Mesendoderm (in vitro differentiated cells): Measurements from ENCODE around the gene ZNF746.
A peak's percentile ranks its signal among the peaks of the same experiment; 100 is the strongest.

Experiments used
- DNase-seq: peaks from one replicate; pipeline ENCODE4 v3.0.0; 2013
- H2AK5ac ChIP-seq: 2 replicates; pipeline ENCODE4 v1.6.1; 2013; ENCODE audit warnings: low read length, inconsistent platforms
- H2BK120ac ChIP-seq: 2 replicates; pipeline ENCODE4 v1.6.1; 2013; ENCODE audit warnings: low read depth, mild to moderate bottlenecking, low read length, moderate library complexity, mixed read lengths
- H2BK15ac ChIP-seq: replicated peaks from 2 replicates; pipeline ENCODE4 v1.6.1; 2013; ENCODE audit warnings: low read depth, mild to moderate bottlenecking, moderate library complexity
- H2BK5ac ChIP-seq: 2 replicates; pipeline ENCODE4 v1.6.1; 2013; ENCODE audit warnings: low read length, inconsistent platforms
- H3K18ac ChIP-seq: 2 replicates; pipeline ENCODE4 v1.6.1; 2013; ENCODE audit warnings: mild to moderate bottlenecking, low read length, mixed read lengths
- H3K23ac ChIP-seq: one replicate; pipeline ENCODE4 v1.6.1; 2013; ENCODE audit warnings: low read length
- H3K27ac ChIP-seq: 2 replicates; pipeline ENCODE4 v1.5.1; 2013; ENCODE audit warnings: low read depth, mild to moderate bottlenecking, inconsistent platforms, low read length, moderate library complexity
- H3K27me3 ChIP-seq: 2 replicates; pipeline ENCODE4 v1.6.1; 2013; ENCODE audit warnings: low read length, control low read depth, mild to moderate bottlenecking, inconsistent platforms; ENCODE audit not compliant: insufficient read depth, poor library complexity
- H3K36me3 ChIP-seq: 2 replicates; pipeline ENCODE4 v1.6.1; 2013; ENCODE audit warnings: low read length, inconsistent platforms; ENCODE audit not compliant: control insufficient read depth, insufficient read depth
- H3K4ac ChIP-seq: one replicate; pipeline ENCODE4 v1.6.1; 2013; ENCODE audit warnings: low read depth, mild to moderate bottlenecking, low read length, moderate library complexity
- H3K4me1 ChIP-seq: 2 replicates; pipeline ENCODE4 v1.6.1; 2013; ENCODE audit warnings: low read depth, low read length, inconsistent platforms; ENCODE audit not compliant: control insufficient read depth
- H3K4me2 ChIP-seq: 2 replicates; pipeline ENCODE4 v1.6.1; 2013; ENCODE audit warnings: low read length
- H3K4me3 ChIP-seq: 2 replicates; pipeline ENCODE4 v1.5.1; 2013; ENCODE audit warnings: mild to moderate bottlenecking, low read length
- H3K56ac ChIP-seq: one replicate; pipeline ENCODE4 v1.6.1; 2013; ENCODE audit warnings: low read length
- H3K79me1 ChIP-seq: 2 replicates; pipeline ENCODE4 v1.6.1; 2013; ENCODE audit warnings: low read length, inconsistent platforms
- H3K79me2 ChIP-seq: 2 replicates; pipeline ENCODE4 v1.6.1; 2013; ENCODE audit warnings: mild to moderate bottlenecking, low read length; ENCODE audit not compliant: control insufficient read depth, insufficient read depth
- H3K9ac ChIP-seq: 2 replicates; pipeline ENCODE4 v1.6.1; 2013; ENCODE audit warnings: low read length, inconsistent platforms
- H4K5ac ChIP-seq: one replicate; pipeline ENCODE4 v1.6.1; 2013; ENCODE audit warnings: low read length
- H4K8ac ChIP-seq: one replicate; pipeline ENCODE4 v1.6.1; 2013; ENCODE audit warnings: low read depth, mild to moderate bottlenecking, control low read depth, low read length, moderate library complexity
- WGBS: extraction: QIAGEN DNeasy Blood & Tissue Kit; methylation state at CpG from one replicate; pipeline ENCODE4 v1.1.7; 2013; ENCODE audit warnings: low lambda C conversion rate, missing lambda C conversion rate; ENCODE audit not compliant: insufficient coverage; ENCODE audit errors: extremely low coverage; 5-methylcytosine and 5-hydroxymethylcytosine counted together

Gene ZNF746

DNA sequence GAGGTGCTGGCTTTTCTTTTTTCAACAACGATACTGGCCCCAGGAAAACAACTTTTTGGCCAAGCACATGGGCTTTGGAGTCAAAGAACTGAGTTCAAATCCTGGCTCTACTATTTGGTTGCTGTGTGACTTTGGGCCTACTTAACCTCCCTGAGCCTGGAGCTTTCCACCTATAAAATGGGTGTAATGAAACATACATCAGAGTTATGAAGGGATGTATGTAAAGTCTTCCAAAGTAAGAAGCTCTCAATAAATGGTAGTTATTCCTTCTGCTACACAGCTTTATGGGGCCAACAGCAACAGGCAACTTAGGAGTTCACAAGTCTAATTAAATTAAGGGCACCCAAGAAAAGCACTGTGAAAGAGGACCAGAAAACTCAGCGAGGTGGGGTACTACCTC, 69.7 kb downstream of the ZNF746 start:
- H2BK120ac ChIP-seq, result no peak overlapping the region
- WGBS, result no CpG with 5 or more reads among the region's 2 CpGs

GRCh38 chr7:149427096-149427680, 70.4 kb downstream of the ZNF746 start:
- H3K36me3 ChIP-seq, result no peaks in the 10 kb centered on the region
- no peak overlapping the region for H3K9ac ChIP-seq
- no peak overlapping the region for H3K4me3 ChIP-seq
- no peaks in the 10 kb centered on the region for H3K79me2 ChIP-seq
- no peak overlapping the region for H3K18ac ChIP-seq
- H3K56ac ChIP-seq, result no peak overlapping the region
- no peaks in the 10 kb centered on the region for H3K4me1 ChIP-seq
- no peak overlapping the region for H3K23ac ChIP-seq
- H3K27me3 ChIP-seq, result no peaks in the 10 kb centered on the region
- no peak overlapping the region for H2BK120ac ChIP-seq
- DNase-seq, result peak; percentile 21
- H4K8ac ChIP-seq, result no peak overlapping the region
- H2BK15ac ChIP-seq, result no peak overlapping the region
- H4K5ac ChIP-seq, result no peak overlapping the region
- H3K79me1 ChIP-seq, result no peaks in the 10 kb centered on the region
- no peak overlapping the region for H3K27ac ChIP-seq
- H3K4ac ChIP-seq, result no peak overlapping the region
- WGBS, result no CpG with 5 or more reads among the region's 4 CpGs
- H2AK5ac ChIP-seq, result no peak overlapping the region
- no peak overlapping the region for H2BK5ac ChIP-seq
- H3K4me2 ChIP-seq, result no peak overlapping the region

More for the DNA sequence above, 69.7 kb downstream of the ZNF746 start:
- no peak overlapping the region for H3K4me3 ChIP-seq
- H3K4me2 ChIP-seq, result no peak overlapping the region
- DNase-seq, result no peak
- H2AK5ac ChIP-seq, result no peak overlapping the region
- H3K4me1 ChIP-seq, result no peaks in the 10 kb centered on the region
- no peak overlapping the region for H3K56ac ChIP-seq
- no peak overlapping the region for H3K4ac ChIP-seq
- H3K79me2 ChIP-seq, result no peaks in the 10 kb centered on the region
- H4K8ac ChIP-seq, result no peak overlapping the region
- H3K27me3 ChIP-seq, result no peaks in the 10 kb centered on the region
- no peak overlapping the region for H2BK15ac ChIP-seq
- no peak overlapping the region for H3K18ac ChIP-seq
- no peak overlapping the region for H4K5ac ChIP-seq
- H3K27ac ChIP-seq, result no peak overlapping the region
- no peak overlapping the region for H2BK5ac ChIP-seq
- no peaks in the 10 kb centered on the region for H3K79me1 ChIP-seq
- no peak overlapping the region for H3K9ac ChIP-seq
- no peak overlapping the region for H3K23ac ChIP-seq
- no peaks in the 10 kb centered on the region for H3K36me3 ChIP-seq

- H2AK5ac ChIP-seq, result no peak overlapping the region
- no peaks in the 10 kb centered on the region for H3K79me1 ChIP-seq
Measured at GRCh38 chr7:149423449-149424110, 74.0 kb downstream of the ZNF746 start.

DNA sequence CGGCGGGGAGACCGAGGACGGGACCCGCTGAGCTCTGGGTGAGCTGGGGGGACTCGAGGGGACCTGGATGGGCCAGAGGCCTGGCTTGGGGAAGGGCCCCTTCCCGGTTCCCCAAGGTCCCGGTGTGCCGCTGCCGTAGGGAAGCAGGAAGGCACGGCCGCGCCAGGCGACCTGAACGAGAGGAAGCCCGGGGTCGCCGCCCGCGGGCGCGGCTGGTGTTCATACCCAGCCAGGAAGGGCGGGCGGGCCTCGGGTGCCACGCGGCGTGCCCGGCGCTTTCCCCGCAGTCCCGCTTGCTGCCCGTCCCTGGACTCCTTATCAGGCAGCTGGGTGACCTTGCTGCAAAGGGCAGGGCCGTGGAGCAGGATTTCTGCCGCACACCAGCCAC, 74.7 kb downstream of the ZNF746 start:
- Histone ChIP-seq H2AK5ac (no peak overlapping the region), H4K8ac (peak overlapping the region; percentile 30), H2BK5ac (no peak overlapping the region), H3K79me2 (no peaks in the 10 kb centered on the region), H3K4ac (peak overlapping the region; percentile 71), H3K4me1 (no peaks in the 10 kb centered on the region), H3K36me3 (no peaks in the 10 kb centered on the region), H3K4me3 (peak overlapping the region; percentile 37), H2BK15ac (no peak overlapping the region), H3K56ac (peak overlapping the region; percentile 90), H3K18ac (peak overlapping the region; percentile 88), H2BK120ac (no peak overlapping the region), H3K23ac (no peak overlapping the region), H3K27ac (no peak overlapping the region), H4K5ac (no peak overlapping the region), H3K79me1 (no peaks in the 10 kb centered on the region), H3K4me2 (peak overlapping the region; percentile 92), H3K27me3 (no peaks in the 10 kb centered on the region), H3K9ac (peak overlapping the region; percentile 76)
- no peak for DNase-seq
- no CpG with 5 or more reads among the region's 35 CpGs for WGBS

More at GRCh38 chr7:149423449-149424110, 74.0 kb downstream of the ZNF746 start:
- H3K4me3 ChIP-seq, result no peak overlapping the region
- DNase-seq, result no peak
- H2BK5ac ChIP-seq, result no peak overlapping the region
- no peak overlapping the region for H4K5ac ChIP-seq
- no CpG with 5 or more reads among the region's 24 CpGs for WGBS
- H3K36me3 ChIP-seq, result no peaks in the 10 kb centered on the region
- no peak overlapping the region for H3K23ac ChIP-seq
- no peak overlapping the region for H3K4me2 ChIP-seq
- no peak overlapping the region for H2BK120ac ChIP-seq
- no peak overlapping the region for H2BK15ac ChIP-seq
- H3K79me2 ChIP-seq, result no peaks in the 10 kb centered on the region
- H3K4me1 ChIP-seq, result no peaks in the 10 kb centered on the region
- H3K56ac ChIP-seq, result no peak overlapping the region
- H3K27ac ChIP-seq, result no peak overlapping the region
- no peak overlapping the region for H3K4ac ChIP-seq
- H4K8ac ChIP-seq, result no peak overlapping the region
- no peaks in the 10 kb centered on the region for H3K27me3 ChIP-seq
- no peak overlapping the region for H3K18ac ChIP-seq
- no peak overlapping the region for H3K9ac ChIP-seq
